MCF 10A (cell line): ENCODE results near the gene PTH2R. TPM values are rescaled to one million over a fixed set of nuclear protein-coding genes. Genes with fewer than 3 reads are reported as not detected.

Source experiments
- BruUV-seq: library from RNA; stranded (reverse); fragments of 400-500 nt; replicated peaks from 2 replicates; lab custom pipeline; 2021; lab: Mats Ljungman, UMichigan
- CTCF ChIA-PET: fragments of 300-600 bp; sonication (Branson Sonifier 250); formaldehyde crosslinking; extraction: SDS; loops from one replicate; lab custom pipeline; 2021; ENCODE audit warnings: antibody characterized with exemption, inconsistent platforms; lab: Yijun Ruan, JAX
- POLR2A ChIA-PET: fragments of 300-600, 350-650 bp; sonication (Branson Sonifier 250); formaldehyde crosslinking; extraction: SDS; loops from one replicate; lab custom pipeline; 2020; ENCODE audit warnings: antibody characterized with exemption, inconsistent platforms; lab: Yijun Ruan, JAX
- DNase-seq: peaks from one replicate; pipeline ENCODE4 v3.0.0-alpha.2; 2018; ENCODE audit not compliant: unreplicated experiment
- H3K27ac Mint-ChIP-seq: one replicate; pipeline ENCODE4 v1.8.0; 2022; ENCODE audit warnings: mild to moderate bottlenecking, low read depth, mixed read lengths; ENCODE audit not compliant: unreplicated experiment
- H3K27me3 Mint-ChIP-seq: one replicate; pipeline ENCODE4 v1.8.0; 2022; ENCODE audit warnings: mixed read lengths; ENCODE audit not compliant: insufficient read depth, unreplicated experiment
- H3K36me3 Mint-ChIP-seq: one replicate; pipeline ENCODE4 v1.8.0; 2022; ENCODE audit warnings: mild to moderate bottlenecking, moderate library complexity, mixed read lengths; ENCODE audit not compliant: insufficient read depth, unreplicated experiment
- H3K4me1 Mint-ChIP-seq: one replicate; pipeline ENCODE4 v1.8.0; 2022; ENCODE audit warnings: mixed read lengths; ENCODE audit not compliant: insufficient read depth, unreplicated experiment
- H3K4me3 Mint-ChIP-seq: one replicate; pipeline ENCODE4 v1.8.0; 2022; ENCODE audit warnings: mild to moderate bottlenecking, moderate library complexity, mixed read lengths; ENCODE audit not compliant: unreplicated experiment
- H3K9me3 Mint-ChIP-seq: one replicate; pipeline ENCODE4 v1.8.0; 2022; ENCODE audit warnings: mixed read lengths; ENCODE audit not compliant: unreplicated experiment
- intact Hi-C: fragments of 100-400 bp; cut with micrococcal nuclease; formaldehyde crosslinking; loops from 2 replicates; pipeline ENCODE4 v1.14.1; 2022
- total RNA-seq: library from RNA; stranded (reverse); gene quantifications from 2 replicates; pipeline ENCODE4 v1.2.3, GENCODE V29; 2022
- TF ChIP-seq, protein P1 (sequence below): fragments of 200-600 bp; IDR thresholded peaks from one replicate; pipeline ENCODE4 v1.8.0; 2022; ENCODE audit warnings: antibody characterized with exemption, mild to moderate bottlenecking; ENCODE audit not compliant: unreplicated experiment

The PTH2R gene
- total RNA-seq, 1 experiment from 2014 or later = not detected

DNA sequence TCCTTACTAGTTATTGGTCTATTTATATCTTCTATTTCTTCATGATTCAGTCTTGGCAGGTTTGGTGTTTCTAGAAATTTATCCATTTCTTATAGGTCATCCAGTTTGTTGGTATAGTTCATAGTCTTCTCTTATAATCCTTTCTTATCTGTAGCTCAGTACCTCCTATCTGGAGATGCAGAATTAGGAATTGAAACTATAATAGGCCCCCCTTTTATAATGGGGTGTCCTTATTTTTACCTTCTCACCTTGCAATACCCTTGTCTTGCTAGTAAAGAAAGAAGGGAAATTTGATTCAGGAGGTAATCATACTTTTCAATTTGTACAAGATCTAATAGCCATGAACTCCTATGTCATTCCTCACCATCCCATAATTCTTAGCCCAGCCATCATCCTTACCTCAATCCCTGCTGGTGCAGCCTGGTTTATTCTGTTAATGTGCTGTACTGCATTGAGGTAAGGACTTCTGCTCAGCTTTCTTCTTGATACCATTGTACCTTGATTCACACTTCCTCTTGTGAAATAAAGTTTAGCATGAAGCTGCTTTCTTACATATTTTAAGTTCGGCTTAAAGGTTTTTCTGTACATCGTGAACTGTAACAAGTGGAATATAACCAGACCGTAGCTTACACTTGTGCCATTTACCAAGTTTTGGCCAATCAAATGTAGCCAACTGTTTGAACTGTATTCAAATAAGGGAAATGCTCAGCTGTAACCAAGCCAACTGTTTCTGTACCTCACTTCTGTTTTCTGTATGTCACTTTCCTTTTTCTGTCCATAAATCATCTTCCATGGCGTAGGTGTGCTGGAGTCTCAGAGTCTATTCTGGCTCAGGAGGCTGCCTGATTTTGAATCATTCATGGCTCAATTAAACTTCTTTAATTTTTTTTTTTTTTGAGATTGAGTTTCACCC is 40.1 kb upstream of the PTH2R start:
- intact Hi-C loops = no loop called here
- Mint-ChIP-seq H3K27ac (no peak overlapping the region), H3K9me3 (no peaks in the 10 kb centered on the region), H3K4me1 (peaks cover 30% of the 10 kb centered on the region), H3K27me3 (no peaks in the 10 kb centered on the region), H3K4me3 (no peak overlapping the region), H3K36me3 (peaks cover 6% of the 10 kb centered on the region)
- no TSS peak for BruUV-seq
- no peak for DNase-seq
- ChIA-PET POLR2A (interaction anchor here (1.6 kb wide), 1 partner anchor 113 kb away, joined by 3 read pairs; no protein-coding TSS in a partner anchor), CTCF (interaction anchor here (0.6 to 1.1 kb wide), 5 partner anchors 11 to 842 kb away, joined by 3 to 4 read pairs (median 3); no protein-coding TSS in a partner anchor)
- TF ChIP-seq, protein P1, sequence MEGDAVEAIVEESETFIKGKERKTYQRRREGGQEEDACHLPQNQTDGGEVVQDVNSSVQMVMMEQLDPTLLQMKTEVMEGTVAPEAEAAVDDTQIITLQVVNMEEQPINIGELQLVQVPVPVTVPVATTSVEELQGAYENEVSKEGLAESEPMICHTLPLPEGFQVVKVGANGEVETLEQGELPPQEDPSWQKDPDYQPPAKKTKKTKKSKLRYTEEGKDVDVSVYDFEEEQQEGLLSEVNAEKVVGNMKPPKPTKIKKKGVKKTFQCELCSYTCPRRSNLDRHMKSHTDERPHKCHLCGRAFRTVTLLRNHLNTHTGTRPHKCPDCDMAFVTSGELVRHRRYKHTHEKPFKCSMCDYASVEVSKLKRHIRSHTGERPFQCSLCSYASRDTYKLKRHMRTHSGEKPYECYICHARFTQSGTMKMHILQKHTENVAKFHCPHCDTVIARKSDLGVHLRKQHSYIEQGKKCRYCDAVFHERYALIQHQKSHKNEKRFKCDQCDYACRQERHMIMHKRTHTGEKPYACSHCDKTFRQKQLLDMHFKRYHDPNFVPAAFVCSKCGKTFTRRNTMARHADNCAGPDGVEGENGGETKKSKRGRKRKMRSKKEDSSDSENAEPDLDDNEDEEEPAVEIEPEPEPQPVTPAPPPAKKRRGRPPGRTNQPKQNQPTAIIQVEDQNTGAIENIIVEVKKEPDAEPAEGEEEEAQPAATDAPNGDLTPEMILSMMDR = no peak

DNA sequence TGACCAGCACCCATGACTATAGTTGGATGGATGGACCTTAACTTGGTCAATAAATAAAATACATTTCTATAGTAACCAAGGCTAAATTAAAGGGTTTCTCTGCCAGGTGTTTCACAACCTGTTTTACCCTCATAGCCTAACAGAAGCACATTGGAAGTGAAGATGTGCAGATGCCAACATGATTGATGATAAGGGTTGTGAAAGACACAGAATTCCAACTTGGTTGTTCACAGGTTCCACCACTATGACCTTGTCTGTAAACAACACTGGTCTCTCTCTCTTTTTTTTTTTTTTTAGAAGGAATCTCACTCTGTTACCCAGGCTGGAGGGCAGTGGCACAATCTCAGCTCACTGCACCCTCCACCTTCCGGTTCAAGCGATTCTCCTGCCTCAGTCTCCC is 37.5 kb upstream of the PTH2R start:
- CTCF ChIA-PET = interaction anchor here (0.6 to 0.9 kb wide), 2 partner anchors 22 to 422 kb away, joined by 3 to 5 read pairs; no protein-coding TSS in a partner anchor
- Mint-ChIP-seq H3K9me3 (no peaks in the 10 kb centered on the region), H3K36me3 (no peaks in the 10 kb centered on the region), H3K4me3 (no peak overlapping the region), H3K27me3 (no peaks in the 10 kb centered on the region), H3K27ac (no peak overlapping the region), H3K4me1 (peaks cover 14% of the 10 kb centered on the region)
- no TSS peak for BruUV-seq
- intact Hi-C loops = no loop called here
- DNase-seq = peak; percentile 62
- TF ChIP-seq, protein P1 = no peak
- POLR2A ChIA-PET = interaction anchor here (0.6 kb wide), 2 partner anchors 22 to 1861 kb away, joined by 3 read pairs; no protein-coding TSS in a partner anchor

DNA sequence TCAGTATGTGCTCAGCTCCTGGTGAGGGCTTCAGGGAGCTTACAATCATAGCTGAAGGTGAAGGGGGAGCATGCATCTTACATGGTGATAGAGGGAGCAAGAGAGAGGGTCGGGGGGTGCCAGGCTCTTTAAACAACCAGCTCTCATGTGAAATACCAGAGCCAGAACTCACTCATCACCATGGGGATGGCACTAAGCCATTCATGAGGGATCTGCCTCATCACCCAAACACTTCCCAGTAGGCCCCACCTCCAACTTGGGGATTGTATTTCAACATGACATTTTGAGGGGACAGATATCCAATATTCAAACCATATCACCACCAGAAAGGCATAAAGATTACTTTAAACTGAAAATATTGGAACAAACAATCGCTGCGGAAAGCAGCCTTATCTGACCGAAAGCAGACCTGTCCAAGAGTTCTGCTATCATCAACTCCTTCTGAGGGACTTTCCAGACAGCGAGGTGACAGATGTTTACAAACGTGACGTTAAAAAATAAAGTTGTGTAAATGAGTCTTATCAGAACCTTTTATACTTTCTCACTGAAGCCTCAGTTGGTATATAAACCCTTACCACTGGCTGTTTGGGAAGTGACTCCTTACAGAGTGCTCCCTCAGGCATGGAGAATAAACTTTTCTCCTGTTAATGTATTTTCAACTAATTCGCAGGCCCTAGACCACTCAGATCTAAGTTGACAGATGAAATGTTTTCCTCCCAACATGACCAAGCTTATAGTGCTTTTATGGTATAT is 35.5 kb upstream of the PTH2R start:
- ChIA-PET CTCF (interaction anchor here (1.0 to 5.5 kb wide), 3 partner anchors 19 to 964 kb away, joined by 3 to 54 read pairs (median 3); no protein-coding TSS in a partner anchor), POLR2A (no interaction called here)
- Mint-ChIP-seq H3K36me3 (no peaks in the 10 kb centered on the region), H3K27me3 (no peaks in the 10 kb centered on the region), H3K9me3 (no peaks in the 10 kb centered on the region), H3K4me3 (no peak overlapping the region), H3K27ac (no peak overlapping the region), H3K4me1 (peaks cover 10% of the 10 kb centered on the region)
- BruUV-seq = no TSS peak
- no peak for DNase-seq
- intact Hi-C loops = loop anchor here (10.0 kb wide), 1 partner anchor 266 kb away; no protein-coding TSS in a partner anchor
- TF ChIP-seq, protein P1 = no peak

DNA sequence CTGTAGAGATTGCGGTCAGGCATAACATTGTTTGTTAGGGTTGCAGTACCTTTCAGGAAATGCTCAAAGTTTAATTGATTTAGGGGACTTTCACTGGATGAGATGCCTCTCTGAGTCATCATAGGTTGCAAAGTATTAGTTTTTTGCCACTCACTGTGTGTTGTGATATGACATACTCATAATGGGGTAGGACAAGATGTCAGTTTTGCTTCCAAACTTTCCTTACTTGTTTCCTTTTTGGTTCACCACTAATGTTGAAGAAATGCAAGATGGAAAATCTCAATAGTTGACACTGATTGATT is 35.0 kb upstream of the PTH2R start:
- intact Hi-C loops = loop anchor here (10.0 kb wide), 1 partner anchor 267 kb away; no protein-coding TSS in a partner anchor
- ChIA-PET POLR2A (no interaction called here), CTCF (interaction anchor here (1.0 to 5.5 kb wide), 3 partner anchors 18 to 963 kb away, joined by 3 to 54 read pairs (median 3); no protein-coding TSS in a partner anchor)
- no peaks in the 10 kb centered on the region for H3K27me3 Mint-ChIP-seq
- H3K9me3 Mint-ChIP-seq = no peaks in the 10 kb centered on the region
- TF ChIP-seq, protein P1 = no peak
- H3K4me1 Mint-ChIP-seq = peaks cover 10% of the 10 kb centered on the region
- DNase-seq = no peak
- BruUV-seq = no TSS peak
- no peaks in the 10 kb centered on the region for H3K36me3 Mint-ChIP-seq
- H3K27ac Mint-ChIP-seq = no peak overlapping the region
- H3K4me3 Mint-ChIP-seq = no peak overlapping the region
